ENCODE measurements around the gene LMNB1. TPM values are rescaled to one million over a fixed set of nuclear protein-coding genes. Genes with fewer than 3 reads are reported as not detected.
A peak's percentile ranks its signal among the peaks of the same experiment; 100 is the strongest.

LMNB1 gene
- total and polyA plus RNA-seq, 2 of the 13 experiments (the other 11 are each of a cell fraction or from before 2014, with no cell fraction given) = 12.5 to 159 TPM

DNA sequence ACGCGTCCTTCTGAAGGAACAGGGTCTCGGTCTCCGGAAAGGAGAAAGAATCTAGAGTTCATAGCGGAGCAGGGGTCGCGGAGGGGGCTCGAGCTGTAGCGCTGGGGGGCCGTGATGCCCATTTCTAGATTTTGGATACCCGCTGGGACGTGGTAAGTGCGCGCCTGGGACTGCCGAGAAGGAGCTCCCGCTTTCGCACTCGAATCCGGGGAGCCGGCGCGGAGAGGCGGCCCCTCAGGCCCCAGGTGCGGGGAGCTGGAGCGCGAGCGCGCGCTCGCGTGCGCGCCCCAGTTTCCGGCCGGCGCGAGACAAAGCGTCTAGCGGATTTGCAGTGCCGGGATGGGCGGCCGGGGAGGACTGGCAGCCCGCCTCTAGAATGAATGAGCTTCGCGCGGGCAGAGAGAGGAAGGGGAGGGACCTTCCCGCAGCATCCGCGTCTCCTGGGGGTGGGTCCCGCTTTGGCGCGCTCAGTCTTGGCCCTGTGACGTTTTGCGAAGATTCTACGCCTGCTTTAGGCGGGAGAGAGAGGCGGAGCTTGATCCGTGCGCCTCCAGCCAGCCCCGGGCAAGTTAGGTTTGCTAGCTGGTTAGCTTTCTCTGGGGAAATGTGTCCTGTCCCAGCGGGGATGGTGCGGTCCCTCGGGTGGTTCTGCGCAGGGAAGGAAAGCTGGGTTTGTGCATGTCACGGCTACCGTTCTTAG lies 1.2 kb downstream of the LMNB1 start (continued):
- TF ChIP-seq, protein P1, sequence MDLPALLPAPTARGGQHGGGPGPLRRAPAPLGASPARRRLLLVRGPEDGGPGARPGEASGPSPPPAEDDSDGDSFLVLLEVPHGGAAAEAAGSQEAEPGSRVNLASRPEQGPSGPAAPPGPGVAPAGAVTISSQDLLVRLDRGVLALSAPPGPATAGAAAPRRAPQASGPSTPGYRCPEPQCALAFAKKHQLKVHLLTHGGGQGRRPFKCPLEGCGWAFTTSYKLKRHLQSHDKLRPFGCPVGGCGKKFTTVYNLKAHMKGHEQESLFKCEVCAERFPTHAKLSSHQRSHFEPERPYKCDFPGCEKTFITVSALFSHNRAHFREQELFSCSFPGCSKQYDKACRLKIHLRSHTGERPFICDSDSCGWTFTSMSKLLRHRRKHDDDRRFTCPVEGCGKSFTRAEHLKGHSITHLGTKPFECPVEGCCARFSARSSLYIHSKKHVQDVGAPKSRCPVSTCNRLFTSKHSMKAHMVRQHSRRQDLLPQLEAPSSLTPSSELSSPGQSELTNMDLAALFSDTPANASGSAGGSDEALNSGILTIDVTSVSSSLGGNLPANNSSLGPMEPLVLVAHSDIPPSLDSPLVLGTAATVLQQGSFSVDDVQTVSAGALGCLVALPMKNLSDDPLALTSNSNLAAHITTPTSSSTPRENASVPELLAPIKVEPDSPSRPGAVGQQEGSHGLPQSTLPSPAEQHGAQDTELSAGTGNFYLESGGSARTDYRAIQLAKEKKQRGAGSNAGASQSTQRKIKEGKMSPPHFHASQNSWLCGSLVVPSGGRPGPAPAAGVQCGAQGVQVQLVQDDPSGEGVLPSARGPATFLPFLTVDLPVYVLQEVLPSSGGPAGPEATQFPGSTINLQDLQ (CRISPR knock-in tag; IDR thresholded peaks at IDR 0.05) = no peak
- TF ChIP-seq ZFP36L2 (CRISPR knock-in tag; IDR thresholded peaks at IDR 0.05) (no peak), HDAC6 (IDR thresholded peaks at IDR 0.05; ENCODE audit: low read depth, low read length) (no peak), ZFP1 (CRISPR knock-in tag; IDR thresholded peaks at IDR 0.05) (no peak), ZNF556 (CRISPR knock-in tag; IDR thresholded peaks at IDR 0.05; ENCODE audit: borderline replicate concordance) (no peak), RFX3 (CRISPR knock-in tag; IDR thresholded peaks at IDR 0.05) (no peak), ZNF83 (CRISPR knock-in tag; IDR thresholded peaks at IDR 0.05; ENCODE audit: borderline replicate concordance) (no peak), ZNF878 (CRISPR knock-in tag; IDR thresholded peaks at IDR 0.05) (no peak; the same call in 1 of the 2 replicates), ZNF274 (CRISPR knock-in tag; IDR thresholded peaks at IDR 0.05) (no peak), MZF1 (CRISPR knock-in tag; IDR thresholded peaks at IDR 0.05; ENCODE audit: borderline replicate concordance) (no peak), BRD4 (CRISPR knock-in tag; IDR thresholded peaks at IDR 0.05) (no peak), ZBTB38 (CRISPR knock-in tag; IDR thresholded peaks at IDR 0.05) (no peak; the same call in 1 of the 2 replicates), ZNF263 (CRISPR knock-in tag; IDR thresholded peaks at IDR 0.05) (peak; percentile 78), ZSCAN21 (CRISPR knock-in tag; IDR thresholded peaks at IDR 0.05; ENCODE audit: borderline replicate concordance) (no peak), NKX3-1 (CRISPR knock-in tag; IDR thresholded peaks at IDR 0.05) (no peak), NCOA1 (CRISPR knock-in tag; IDR thresholded peaks at IDR 0.05) (no peak), ZNF446 (CRISPR knock-in tag; IDR thresholded peaks at IDR 0.05) (no peak; the same call in 1 of the 2 replicates), RAD51 (IDR thresholded peaks at IDR 0.05; ENCODE audit: borderline replicate concordance) (no peak), CHD2 (IDR thresholded peaks at IDR 0.05; ENCODE audit: low read depth, low read length) (no peak), RBAK (CRISPR knock-in tag; IDR thresholded peaks at IDR 0.05) (no peak), SMC3 (IDR thresholded peaks at IDR 0.05; ENCODE audit: low read length) (no peak), NBN (conservative IDR thresholded peaks at IDR 0.05) (no peak)
- TF ChIP-seq, protein P2, sequence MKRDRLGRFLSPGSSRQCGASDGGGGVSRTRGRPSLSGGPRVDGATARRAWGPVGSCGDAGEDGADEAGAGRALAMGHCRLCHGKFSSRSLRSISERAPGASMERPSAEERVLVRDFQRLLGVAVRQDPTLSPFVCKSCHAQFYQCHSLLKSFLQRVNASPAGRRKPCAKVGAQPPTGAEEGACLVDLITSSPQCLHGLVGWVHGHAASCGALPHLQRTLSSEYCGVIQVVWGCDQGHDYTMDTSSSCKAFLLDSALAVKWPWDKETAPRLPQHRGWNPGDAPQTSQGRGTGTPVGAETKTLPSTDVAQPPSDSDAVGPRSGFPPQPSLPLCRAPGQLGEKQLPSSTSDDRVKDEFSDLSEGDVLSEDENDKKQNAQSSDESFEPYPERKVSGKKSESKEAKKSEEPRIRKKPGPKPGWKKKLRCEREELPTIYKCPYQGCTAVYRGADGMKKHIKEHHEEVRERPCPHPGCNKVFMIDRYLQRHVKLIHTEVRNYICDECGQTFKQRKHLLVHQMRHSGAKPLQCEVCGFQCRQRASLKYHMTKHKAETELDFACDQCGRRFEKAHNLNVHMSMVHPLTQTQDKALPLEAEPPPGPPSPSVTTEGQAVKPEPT (CRISPR knock-in tag; IDR thresholded peaks at IDR 0.05; ENCODE audit: low read depth) = no peak
- TF ChIP-seq, protein P3, sequence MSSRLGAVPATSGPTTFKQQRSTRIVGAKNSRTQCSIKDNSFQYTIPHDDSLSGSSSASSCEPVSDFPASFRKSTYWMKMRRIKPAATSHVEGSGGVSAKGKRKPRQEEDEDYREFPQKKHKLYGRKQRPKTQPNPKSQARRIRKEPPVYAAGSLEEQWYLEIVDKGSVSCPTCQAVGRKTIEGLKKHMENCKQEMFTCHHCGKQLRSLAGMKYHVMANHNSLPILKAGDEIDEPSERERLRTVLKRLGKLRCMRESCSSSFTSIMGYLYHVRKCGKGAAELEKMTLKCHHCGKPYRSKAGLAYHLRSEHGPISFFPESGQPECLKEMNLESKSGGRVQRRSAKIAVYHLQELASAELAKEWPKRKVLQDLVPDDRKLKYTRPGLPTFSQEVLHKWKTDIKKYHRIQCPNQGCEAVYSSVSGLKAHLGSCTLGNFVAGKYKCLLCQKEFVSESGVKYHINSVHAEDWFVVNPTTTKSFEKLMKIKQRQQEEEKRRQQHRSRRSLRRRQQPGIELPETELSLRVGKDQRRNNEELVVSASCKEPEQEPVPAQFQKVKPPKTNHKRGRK (CRISPR knock-in tag; IDR thresholded peaks at IDR 0.05) = no peak
- TF ChIP-seq, protein P4, sequence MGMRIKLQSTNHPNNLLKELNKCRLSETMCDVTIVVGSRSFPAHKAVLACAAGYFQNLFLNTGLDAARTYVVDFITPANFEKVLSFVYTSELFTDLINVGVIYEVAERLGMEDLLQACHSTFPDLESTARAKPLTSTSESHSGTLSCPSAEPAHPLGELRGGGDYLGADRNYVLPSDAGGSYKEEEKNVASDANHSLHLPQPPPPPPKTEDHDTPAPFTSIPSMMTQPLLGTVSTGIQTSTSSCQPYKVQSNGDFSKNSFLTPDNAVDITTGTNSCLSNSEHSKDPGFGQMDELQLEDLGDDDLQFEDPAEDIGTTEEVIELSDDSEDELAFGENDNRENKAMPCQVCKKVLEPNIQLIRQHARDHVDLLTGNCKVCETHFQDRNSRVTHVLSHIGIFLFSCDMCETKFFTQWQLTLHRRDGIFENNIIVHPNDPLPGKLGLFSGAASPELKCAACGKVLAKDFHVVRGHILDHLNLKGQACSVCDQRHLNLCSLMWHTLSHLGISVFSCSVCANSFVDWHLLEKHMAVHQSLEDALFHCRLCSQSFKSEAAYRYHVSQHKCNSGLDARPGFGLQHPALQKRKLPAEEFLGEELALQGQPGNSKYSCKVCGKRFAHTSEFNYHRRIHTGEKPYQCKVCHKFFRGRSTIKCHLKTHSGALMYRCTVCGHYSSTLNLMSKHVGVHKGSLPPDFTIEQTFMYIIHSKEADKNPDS (CRISPR knock-in tag; IDR thresholded peaks at IDR 0.05) = peak; percentile 43; the same call in 1 of the 2 replicates
